ENCODE measurements around the gene SIGLEC15. TPM values are rescaled to one million over a fixed set of nuclear protein-coding genes. Genes with fewer than 3 reads are reported as not detected.
"Not testable (repeated sequence)": the region's sequence is repeated elsewhere in the genome, so short reads cannot be mapped to it uniquely, and the experiment has no call there.

The SIGLEC15 gene
- total RNA-seq, 1 donor from 2014 or later = not detected

GRCh38 chr18:45821026-45821425 is 4.4 kb upstream of the SIGLEC15 start:
- Mint-ChIP-seq H3K27me3 (no peaks in the 10 kb centered on the region), H3K9me3 (ENCODE audit: low read depth) (peaks cover 8% of the 10 kb centered on the region), H3K4me1 (ENCODE audit: low read depth) (peaks cover 5% of the 10 kb centered on the region), H3K4me3 (ENCODE audit: low read depth) (no peak overlapping the region), H3K36me3 (ENCODE audit: insufficient read depth) (no peaks in the 10 kb centered on the region), H3K27ac (no peak overlapping the region)
- DNase-seq (ENCODE audit: low spot score, unreplicated experiment) = no peak
- TF ChIP-seq CTCF (IDR thresholded peaks at IDR 0.05; ENCODE audit: unreplicated experiment) = no peak

GRCh38 chr18:45821711-45822110 is 3.8 kb upstream of the SIGLEC15 start:
- Mint-ChIP-seq H3K27ac (no peak overlapping the region), H3K4me3 (ENCODE audit: low read depth) (no peak overlapping the region), H3K4me1 (ENCODE audit: low read depth) (peaks cover 5% of the 10 kb centered on the region), H3K36me3 (ENCODE audit: insufficient read depth) (no peaks in the 10 kb centered on the region), H3K9me3 (ENCODE audit: low read depth) (peaks cover 7% of the 10 kb centered on the region), H3K27me3 (no peaks in the 10 kb centered on the region)
- no peak for DNase-seq (ENCODE audit: low spot score, unreplicated experiment)
- TF ChIP-seq CTCF (IDR thresholded peaks at IDR 0.05; ENCODE audit: unreplicated experiment) = no peak

GRCh38 chr18:45826084-45826483 is 609 bp downstream of the SIGLEC15 start:
- Mint-ChIP-seq H3K9me3 (ENCODE audit: low read depth) (no peaks in the 10 kb centered on the region), H3K4me3 (ENCODE audit: low read depth) (no peak overlapping the region), H3K27me3 (no peaks in the 10 kb centered on the region), H3K36me3 (ENCODE audit: insufficient read depth) (no peaks in the 10 kb centered on the region), H3K4me1 (ENCODE audit: low read depth) (peaks cover 22% of the 10 kb centered on the region), H3K27ac (no peak overlapping the region)
- no peak for DNase-seq (ENCODE audit: low spot score, unreplicated experiment)
- TF ChIP-seq CTCF (IDR thresholded peaks at IDR 0.05; ENCODE audit: unreplicated experiment) = no peak

GRCh38 chr18:45826716-45827115 is 1.2 kb downstream of the SIGLEC15 start:
- not testable (repeated sequence) for H3K9me3 Mint-ChIP-seq (ENCODE audit: low read depth); H3K27me3 Mint-ChIP-seq; H3K36me3 Mint-ChIP-seq (ENCODE audit: insufficient read depth); DNase-seq (ENCODE audit: low spot score, unreplicated experiment); H3K4me3 Mint-ChIP-seq (ENCODE audit: low read depth); H3K27ac Mint-ChIP-seq
- H3K4me1 Mint-ChIP-seq (ENCODE audit: low read depth) = peaks cover 25% of the 10 kb centered on the region

GRCh38 chr18:45828917-45829811 is 3.7 kb downstream of the SIGLEC15 start:
- H3K9me3 Mint-ChIP-seq (ENCODE audit: low read depth) = no peaks in the 10 kb centered on the region
- peaks cover 4% of the 10 kb centered on the region for H3K27me3 Mint-ChIP-seq
- DNase-seq (ENCODE audit: low spot score, unreplicated experiment) = no peak
- H3K27ac Mint-ChIP-seq = peak overlapping the region; percentile 90
- no peaks in the 10 kb centered on the region for H3K36me3 Mint-ChIP-seq (ENCODE audit: insufficient read depth)
- peak overlapping the region; percentile 33 for H3K4me3 Mint-ChIP-seq (ENCODE audit: low read depth)
- no peak for TF ChIP-seq CTCF (IDR thresholded peaks at IDR 0.05; ENCODE audit: unreplicated experiment)
- H3K4me1 Mint-ChIP-seq (ENCODE audit: low read depth) = peaks cover 33% of the 10 kb centered on the region

GRCh38 chr18:45829855-45830254 is 4.4 kb downstream of the SIGLEC15 start:
- Mint-ChIP-seq H3K36me3 (ENCODE audit: insufficient read depth) (no peaks in the 10 kb centered on the region), H3K9me3 (ENCODE audit: low read depth) (no peaks in the 10 kb centered on the region), H3K27ac (peak overlapping the region; percentile 12), H3K4me3 (ENCODE audit: low read depth) (no peak overlapping the region), H3K27me3 (peaks cover 5% of the 10 kb centered on the region), H3K4me1 (ENCODE audit: low read depth) (peaks cover 38% of the 10 kb centered on the region)
- no peak for DNase-seq (ENCODE audit: low spot score, unreplicated experiment)
- no peak for TF ChIP-seq CTCF (IDR thresholded peaks at IDR 0.05; ENCODE audit: unreplicated experiment)

Data from progenitor cell of endocrine pancreas (in vitro differentiated cells).